NCI-H2227 (cell line): ENCODE results near the gene CETP.
"Not testable (repeated sequence)": the region's sequence is repeated elsewhere in the genome, so short reads cannot be mapped to it uniquely, and the experiment has no call there.

Experiments
- DNase-seq: peaks from one replicate; lab custom pipeline; 2025; ENCODE audit not compliant: unreplicated experiment; lab: John Stamatoyannopoulos, UW

CETP gene

GRCh38 chr16:56997264-56997663 lies 35.5 kb downstream of the CETP start:
- no peak for DNase-seq

GRCh38 chr16:56997931-56998330 lies 36.2 kb downstream of the CETP start:
- no peak for DNase-seq

DNA sequence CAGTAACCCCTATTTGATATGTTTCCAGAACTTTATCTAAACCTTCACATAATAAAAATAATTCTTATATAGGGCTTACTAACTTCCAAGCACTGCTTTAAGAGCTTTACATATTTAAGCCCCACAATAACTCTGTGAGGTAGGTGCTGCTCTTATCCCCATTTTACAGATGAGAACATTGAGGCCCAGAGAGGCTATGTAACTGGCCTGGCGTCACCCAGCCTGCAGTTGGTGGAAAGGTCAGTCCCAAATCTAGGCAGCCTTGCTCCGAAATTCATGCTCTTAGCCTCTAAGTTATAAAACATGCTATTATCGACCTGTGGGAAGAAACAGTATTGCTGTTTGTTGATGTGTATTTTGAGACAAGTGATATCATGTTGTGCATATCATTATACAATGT lies 36.6 kb downstream of the CETP start:
- no peak for DNase-seq

- DNase-seq = no peak
Measured at GRCh38 chr16:56998861-56999260, 37.1 kb downstream of the CETP start.

GRCh38 chr16:56999409-57000270 lies 37.9 kb downstream of the CETP start:
- DNase-seq = no peak

- DNase-seq = no peak
Measured at GRCh38 chr16:57000271-57001025, 38.7 kb downstream of the CETP start.

DNA sequence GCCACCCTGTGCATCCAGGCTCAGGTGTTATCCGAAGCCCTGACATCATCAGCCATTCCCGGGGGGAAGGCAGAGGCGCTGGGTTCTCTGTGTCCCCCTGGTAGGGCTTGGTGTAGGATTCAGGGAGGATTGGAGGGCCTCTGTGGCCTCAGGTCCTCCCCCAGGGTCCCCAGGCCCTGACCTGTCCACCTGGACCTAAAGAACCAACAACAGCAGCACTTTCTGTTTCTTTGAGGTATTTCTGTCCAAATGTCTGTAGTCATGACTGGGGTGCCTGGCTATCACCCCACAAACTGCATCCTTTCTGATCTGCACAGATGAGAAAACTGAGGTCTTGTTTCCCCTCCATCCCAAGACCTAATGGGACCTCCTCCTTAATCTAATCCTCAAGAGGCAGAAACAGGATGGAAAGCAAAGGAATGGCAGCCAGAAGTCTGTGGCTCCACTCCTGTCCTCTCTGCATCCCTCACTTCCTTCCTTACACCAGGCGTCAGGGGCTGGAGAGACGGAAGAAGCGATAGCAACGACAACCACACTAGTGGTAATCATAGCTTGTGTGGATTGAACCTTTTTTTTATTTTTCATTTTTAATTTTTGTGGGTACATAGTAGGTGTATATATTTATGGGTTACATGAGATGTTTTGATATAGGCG lies 39.4 kb downstream of the CETP start:
- DNase-seq = no peak

GRCh38 chr16:57003439-57004386 lies 42.0 kb downstream of the CETP start:
- no peak for DNase-seq

DNA sequence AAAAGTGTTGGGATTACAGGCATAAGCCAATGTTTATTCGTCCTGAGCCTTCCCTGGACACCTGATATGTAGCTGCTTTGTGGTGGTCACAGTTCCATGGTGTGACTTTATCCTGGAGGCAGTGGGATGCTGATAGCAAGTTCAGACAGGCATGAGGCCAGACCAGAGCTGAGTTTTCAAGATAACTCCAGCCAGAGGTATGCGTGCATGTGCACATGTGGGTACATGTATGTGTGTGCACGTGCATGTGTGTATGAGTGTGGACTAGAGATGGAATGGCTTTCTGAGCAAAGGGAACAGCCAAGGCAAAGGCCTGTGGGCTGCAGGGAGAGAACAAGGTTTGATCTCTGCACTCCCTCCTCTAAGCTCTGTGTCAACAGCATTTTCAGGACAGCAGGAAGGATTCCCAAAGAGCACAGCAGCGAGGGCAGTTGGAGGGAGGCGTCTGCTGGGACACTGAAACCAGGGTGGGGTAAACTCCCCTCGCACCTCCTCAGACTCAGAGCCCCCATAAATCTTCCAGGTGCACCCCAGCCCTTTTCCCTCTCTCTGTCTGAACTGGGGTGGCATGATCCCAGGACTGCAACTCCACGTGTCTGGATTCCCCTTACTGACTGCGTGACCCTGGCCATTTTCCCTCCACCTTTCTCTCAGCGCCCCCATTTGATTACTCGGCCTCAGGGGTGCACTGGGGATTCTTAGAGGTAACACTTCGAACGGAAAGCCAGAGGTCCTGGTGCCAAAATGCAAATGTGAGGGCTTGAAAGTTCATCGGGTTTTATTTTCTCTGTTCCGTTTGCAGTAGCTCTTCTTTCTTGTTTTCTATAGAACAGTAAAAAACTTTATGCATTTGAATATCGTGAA lies 42.9 kb downstream of the CETP start:
- no peak for DNase-seq

DNA sequence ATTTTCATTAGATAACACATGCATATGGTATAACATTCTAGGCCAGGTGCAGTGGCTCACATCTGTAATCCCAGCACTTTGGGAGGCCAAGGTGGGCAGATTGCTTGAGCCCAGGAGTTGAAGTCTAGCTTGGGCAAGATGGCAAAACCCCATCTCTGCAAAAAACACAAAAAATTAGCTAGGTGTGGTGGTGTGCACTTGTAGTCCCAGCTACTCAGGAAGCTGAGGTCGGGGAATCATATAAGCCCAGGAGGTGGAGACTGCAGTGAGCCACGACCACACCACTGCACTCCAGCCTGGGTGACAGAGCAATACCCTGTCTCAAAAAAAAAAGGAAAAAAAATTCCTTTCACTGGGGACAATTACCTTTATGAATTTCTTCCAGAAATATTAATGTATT lies 43.8 kb downstream of the CETP start:
- not testable (repeated sequence) for DNase-seq

DNA sequence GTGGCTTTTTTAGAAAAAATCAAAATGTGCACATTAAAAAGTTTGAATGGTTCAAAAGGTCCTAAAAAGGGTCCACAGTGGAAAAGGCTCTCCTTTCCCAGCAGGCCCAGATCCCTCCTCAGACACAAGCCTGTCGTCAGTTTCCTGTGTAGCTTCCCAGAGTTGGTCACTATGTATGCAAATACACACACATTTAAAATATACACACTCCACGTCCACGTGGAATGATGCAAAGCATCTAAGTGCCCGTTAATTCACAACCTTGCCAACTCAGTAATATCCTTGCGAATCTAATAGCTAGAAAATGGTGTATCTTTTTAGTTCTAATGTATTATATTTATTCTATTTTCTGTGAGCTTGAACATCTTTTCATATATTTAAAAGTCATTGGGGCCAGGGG lies 45.3 kb downstream of the CETP start:
- no peak for DNase-seq

- DNase-seq = no peak
Measured at GRCh38 chr16:57007530-57007929, 45.8 kb downstream of the CETP start.

- no peak for DNase-seq
Measured at GRCh38 chr16:57008440-57008839, 46.7 kb downstream of the CETP start.

GRCh38 chr16:57009643-57010170 lies 48.0 kb downstream of the CETP start:
- DNase-seq = no peak

- no peak for DNase-seq
Measured at GRCh38 chr16:57012353-57012752, 50.6 kb downstream of the CETP start.

- no peak for DNase-seq
Measured at GRCh38 chr16:57013229-57013628, 51.5 kb downstream of the CETP start.

DNA sequence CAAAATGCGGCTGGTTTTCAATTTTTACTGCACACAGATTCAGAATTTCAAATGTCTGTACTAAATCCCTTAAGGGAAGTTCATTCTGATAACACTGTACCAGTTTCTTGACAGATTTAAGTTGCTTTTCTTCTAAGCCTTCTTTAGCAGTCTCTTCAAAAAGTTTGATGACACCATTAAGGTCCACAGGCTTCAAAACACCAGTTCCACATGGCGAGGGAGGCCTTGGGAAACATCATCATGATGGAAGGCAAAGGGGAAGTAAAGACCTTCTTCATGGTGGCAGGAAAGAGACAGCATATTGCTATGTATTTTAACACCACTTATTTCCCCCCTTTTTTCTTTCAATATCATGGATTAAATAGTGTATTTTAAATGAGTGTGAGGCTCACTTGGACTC lies 52.2 kb downstream of the CETP start:
- DNase-seq = no peak

DNA sequence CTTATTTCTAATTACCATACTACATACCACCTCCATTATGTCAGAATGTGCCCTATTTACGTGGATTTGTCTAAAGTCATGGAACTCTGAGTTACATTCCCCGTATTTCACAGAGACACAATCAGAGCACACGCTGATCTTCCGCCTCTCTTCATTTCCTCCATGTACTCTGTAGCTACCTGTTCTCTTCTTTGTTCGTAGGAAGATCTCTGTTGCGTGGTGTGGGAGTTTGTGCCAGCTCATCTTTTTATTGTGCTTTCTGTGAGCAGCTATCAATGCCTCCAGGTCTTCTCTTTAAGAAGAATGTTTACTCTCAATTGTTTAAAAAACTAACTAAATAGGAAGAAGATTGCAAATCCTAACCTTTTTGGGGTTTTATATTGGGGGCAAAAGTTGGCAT lies 54.6 kb downstream of the CETP start:
- no peak for DNase-seq

GRCh38 chr16:57016831-57017230 lies 55.1 kb downstream of the CETP start:
- DNase-seq = no peak

DNA sequence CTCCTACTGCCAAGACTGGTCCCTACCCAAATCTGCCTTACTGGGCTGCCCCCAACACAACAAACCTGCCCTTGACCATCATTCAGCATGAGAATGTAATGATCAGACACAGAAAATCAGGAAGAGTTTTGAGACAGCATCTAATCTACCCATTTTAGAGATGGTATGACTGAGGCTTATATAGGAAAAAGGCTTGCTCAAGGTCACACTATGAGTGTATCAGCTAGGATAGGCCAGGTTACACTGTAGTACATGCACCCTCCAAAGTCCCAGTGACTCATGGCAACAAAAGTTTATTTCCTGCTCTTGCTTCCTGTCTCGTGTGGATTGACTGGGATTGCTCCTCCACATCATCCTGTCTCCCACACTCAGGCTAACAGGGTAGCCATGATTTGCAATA lies 55.5 kb downstream of the CETP start:
- no peak for DNase-seq
